ENCODE results near the gene PAX5.
"Not testable (repeated sequence)": the region's sequence is repeated elsewhere in the genome, so short reads cannot be mapped to it uniquely, and the experiment has no call there.

Gene PAX5

DNA sequence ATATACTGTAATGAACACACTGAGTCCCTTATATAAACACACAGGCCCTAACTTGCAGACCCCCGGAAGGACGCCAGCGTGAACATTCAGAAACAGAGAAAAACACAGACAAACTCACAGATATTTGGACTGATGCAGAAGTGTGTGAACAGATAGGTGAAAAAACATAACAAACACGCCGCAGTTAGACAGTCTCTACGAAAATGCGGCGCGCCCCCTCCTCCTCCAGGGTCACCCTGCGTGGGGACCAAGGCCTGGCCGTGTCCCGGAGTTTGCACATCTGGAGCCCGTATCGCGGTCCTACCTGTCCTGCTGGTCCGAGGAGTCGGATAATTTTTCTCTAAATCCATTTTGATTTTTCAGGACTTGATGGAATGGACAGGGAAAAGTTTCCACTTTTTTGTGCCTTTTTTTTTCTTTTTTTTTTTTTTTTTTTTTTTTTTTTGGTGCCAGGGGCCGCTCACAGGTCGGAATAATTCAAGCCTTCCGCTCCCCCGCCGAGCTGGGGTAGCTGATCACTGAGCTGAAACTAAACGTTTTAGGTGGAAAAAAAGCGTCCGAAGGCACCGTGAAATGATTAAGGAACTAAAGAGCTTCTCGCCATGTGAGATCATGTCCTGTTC is at the start of gene PAX5:
TSS of gene PAX5 (minus strand) at position 587 of the 623 bp plus-strand sequence. CDS start at position 350, 237 bp downstream.
- DNase-seq: peak; percentile 39

DNA sequence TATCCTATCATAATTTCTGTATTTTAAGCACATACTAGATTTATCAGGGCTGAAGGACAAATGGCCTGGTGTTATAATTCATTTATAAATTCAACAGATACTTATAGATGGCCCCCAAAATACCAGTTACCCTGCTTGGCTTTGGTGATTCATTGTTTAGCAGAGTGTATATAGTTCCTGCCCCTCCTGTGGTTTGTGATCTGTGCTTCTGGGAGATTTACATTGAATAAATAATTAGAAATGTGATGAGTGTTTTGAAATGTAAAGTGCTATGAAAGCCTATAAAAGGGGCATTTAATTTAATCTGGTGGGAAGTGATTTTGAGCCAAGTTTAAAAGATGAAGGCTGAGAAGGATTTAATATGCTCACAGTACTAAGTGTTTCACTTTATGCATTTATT is 49.6 kb upstream of the PAX5 start:
- DNase-seq: no peak

DNA sequence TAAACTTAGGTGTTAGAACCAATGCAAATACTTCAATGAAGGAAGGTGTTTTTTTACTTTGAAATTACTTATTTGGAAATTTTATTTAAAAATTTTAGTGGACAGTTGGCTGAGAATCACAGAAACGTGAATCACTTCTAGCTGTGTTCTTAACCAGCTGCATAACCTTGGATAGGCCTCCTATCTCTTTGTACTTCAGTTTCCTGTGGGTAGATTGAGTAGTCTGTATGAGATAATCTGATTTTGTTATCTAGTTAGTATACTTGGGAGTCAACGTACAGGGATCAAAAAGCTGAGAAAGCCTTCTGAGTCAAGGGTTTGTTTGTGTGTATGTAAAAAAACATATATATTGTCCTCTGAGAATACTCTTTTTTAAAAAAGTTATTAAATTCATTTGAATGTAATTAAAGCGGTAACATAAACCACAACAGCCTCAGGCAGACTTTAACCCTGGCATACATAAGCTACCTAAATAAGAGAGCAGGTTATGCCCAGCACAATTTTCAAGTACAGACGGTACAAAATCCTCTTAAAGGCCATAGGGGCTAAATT is 48.2 kb upstream of the PAX5 start:
- DNase-seq: peak; percentile 36

DNA sequence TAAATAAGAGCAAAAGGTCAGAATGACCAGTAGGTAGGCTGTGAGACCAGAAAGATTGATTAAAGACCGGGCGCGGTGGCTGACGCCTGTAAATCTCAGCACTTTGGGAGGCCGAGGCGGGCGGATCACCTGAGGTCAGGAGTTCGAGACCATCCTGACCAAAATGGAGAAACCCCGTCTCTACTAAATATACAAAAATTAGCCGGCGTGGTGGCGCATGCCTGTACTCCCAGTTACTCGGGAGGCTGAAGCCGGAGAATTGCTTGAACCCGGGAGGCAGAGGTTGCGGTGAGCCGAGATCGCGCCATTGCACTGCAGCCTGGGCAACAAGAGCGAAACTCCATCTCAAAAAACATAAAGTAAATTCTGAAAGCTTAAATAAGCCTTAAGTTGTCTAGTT is 47.4 kb upstream of the PAX5 start:
- not testable (repeated sequence) for DNase-seq

DNA sequence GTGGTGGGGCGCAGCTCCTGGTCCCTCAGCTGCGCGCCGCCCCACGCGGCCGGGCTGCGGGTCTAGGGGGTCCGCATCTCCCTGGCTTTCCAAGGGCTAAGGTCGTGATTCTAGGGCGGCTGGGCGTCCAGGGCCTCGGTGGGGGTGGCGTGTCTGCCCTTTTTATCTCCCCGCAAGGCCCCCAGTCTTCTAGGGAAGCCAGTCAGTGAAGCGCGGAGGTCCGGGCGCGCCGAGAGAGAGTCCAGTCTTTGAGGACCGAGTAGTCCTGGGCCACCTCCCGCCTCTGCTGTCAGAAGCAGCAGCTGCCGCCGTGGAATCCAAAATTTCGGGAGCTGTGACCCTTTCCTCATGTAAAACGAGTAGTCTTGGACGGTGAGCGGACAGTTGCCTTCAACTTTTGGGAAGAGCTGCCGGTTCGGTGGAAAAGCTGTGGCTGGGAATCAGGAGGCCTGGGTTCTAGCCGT is 46.1 kb upstream of the PAX5 start:
- peak; percentile 6 for DNase-seq

DNA sequence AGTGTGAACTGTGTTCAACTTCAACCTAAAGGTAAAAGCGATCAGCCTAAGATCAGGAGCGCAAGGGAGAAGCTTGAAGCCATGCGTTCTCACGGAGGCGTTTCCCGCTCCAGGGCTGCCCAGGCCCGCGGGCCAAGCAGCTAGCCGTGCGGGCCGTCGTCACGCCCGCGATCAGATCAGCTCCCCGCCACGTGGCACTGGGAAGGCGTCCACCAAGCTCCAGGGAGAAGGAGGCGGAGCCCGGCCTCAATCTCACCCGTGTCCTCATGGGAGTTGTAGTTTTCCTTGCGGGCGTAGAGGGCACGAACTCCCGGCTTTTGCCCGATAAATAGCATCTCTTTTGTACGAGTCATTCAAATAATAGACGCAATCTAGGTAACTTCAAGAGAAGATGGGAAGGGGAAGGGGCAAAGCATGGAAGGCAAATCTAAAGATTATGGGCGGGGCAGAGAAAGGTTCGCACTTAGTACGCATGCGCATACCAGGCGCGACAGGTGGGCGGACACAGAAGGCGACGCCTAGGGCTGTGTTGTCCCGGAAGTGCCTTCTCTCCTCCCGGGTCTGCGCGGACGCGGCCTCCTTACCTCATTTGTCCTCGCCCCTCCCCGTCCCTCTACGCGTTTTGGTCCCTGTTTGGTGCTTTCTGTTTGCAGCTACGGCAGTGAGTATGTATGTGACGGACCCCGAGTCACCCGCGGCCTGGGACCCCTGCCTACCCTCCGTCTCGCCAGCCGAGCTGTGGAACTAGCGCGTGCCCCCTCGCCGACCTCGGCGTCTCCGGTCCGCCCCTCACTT is 45.5 kb upstream of the PAX5 start:
- DNase-seq: peak; percentile 98

DNA sequence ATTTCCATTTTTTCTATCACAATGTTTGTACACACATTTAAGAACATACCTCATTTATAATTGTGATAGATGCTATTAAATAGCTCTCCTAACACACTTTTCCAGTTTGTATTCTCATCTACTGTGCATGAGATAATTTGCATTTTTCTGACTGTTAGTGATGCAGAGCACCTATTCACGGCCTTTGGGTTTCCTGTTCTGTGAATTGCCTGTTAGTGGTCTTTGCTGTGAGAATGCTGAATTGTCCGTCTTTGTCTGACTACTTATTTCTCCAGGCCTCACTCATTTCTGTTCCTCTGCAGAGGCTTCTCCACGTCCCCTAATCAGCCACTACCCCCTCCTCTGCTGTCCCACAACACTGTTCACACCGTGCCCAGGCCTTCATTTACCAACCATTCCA is 40.7 kb upstream of the PAX5 start:
- not testable (repeated sequence) for DNase-seq

DNA sequence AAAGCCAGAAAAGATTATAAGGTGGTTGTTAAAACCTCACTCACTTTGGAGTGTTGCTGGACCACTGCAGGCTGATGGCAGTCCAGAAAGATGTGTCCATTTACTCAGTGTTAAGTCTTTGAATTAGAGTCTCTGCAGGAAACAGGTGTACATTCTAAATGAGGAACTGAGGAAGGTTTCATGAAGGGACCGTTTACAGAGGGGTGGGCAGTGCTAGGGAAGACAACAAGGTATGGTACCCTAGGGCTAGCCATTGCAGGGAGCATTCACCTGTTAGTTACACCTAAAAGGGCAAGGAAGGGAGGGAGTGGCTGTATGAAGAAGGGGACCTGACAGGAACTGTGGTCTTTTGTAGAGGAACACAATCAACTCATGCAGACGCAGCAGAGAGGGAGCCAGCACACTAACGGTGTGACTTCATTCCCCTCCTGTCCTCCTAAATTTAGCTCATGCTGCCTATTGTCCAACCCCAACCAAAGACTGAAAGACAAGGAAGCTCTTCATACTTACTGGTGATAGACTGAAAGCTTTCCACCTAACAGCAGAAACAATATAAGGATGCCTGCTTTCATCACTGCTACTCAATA is 32.2 kb upstream of the PAX5 start:
- DNase-seq: no peak

DNA sequence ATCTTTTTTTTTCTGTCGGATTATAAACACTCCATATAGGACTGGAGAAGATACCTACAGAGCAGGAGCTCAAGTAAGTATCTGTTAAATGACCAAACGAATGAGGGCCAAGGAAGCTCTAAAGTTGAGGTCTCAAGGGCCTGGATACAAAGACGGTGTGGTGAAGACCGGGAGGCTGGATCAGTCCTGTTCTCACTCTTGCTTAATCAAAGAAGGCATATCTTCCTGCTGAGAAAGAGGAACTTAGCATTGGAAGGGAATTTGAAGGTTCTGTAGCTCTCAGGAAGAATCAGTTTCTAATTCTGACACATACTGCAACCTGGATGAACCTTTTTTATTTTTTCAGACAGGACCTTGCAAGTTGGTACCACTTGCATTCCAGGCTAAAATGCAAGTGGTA is 28.3 kb upstream of the PAX5 start:
- DNase-seq: peak; percentile 15

DNA sequence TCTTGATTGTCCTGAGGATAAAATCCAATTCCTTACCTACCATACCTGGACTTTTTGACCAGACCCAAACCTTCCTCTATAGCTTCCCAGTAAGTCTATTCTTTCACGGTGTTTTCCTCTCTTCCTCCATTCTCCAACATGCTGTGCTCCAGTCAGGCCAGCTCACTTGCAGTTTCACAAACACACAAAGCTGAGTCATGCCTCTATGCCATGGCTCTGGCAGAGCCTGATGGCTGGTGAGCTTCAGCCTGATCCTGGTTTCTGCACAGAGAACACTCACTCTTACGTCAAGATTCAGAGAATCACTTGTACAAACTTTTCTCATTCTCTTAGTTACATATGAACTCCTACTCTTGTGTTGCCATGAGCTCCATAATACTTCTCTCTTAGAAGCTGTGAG is 27.7 kb upstream of the PAX5 start:
- DNase-seq: peak; percentile 26

DNA sequence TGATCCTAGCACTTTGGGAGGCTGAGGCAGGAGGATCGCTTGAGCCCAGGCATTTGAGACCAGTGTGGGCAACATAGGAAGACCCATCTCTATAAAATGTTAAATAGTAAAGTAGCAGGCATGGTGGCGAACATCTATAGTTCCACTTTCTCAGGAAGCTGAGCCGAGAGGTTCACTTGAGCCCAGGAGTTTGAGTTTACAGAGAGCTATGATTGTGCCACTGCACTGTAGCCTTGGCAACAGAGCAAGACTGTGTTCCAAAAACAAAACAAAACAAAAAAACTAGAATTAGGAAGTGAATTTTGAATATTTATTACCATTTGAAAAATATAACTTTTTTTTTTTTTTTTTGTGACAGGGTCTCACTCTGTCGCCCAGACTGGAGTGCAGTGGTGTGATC is 26.8 kb upstream of the PAX5 start:
- no peak for DNase-seq

DNA sequence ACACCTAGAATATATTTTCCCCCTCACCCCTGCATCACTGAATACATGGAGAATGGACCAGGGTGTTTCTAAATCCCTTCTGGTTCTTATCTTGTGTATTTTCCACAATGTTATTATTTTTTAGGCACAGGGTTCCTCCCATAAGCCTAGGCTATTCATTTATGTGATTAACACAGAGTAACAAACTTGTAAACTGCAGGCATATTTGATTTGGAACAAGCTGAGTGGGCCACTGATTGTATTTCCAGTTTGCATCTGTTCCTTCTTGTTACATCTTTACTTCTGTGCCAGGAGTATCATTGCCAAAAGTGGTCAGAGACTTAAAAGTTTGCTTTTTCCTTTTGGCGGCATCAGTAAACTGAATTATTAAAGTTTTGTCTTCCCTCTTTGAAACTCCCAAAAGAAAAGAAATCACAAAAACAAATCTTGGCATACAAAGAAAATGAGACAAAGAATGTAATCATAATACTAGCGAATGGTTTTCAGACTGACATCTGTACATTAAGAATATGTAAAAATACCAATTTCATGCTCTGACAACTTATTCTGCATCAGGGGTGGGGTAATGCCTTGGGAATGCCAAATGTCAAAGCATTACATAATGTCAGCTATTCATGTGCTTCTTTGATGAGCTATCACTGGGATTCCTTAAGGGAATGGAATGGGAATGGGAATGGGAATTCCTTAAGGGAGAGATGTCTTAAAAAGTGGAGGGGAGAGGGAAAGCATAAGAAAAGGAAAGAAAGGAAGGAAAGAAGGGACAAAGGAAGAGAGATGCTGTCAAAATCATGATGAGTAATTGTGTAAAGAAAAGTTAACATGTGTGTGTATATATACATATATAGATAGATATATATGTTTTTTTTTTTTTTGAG is 22.2 kb upstream of the PAX5 start:
- DNase-seq: no peak

DNA sequence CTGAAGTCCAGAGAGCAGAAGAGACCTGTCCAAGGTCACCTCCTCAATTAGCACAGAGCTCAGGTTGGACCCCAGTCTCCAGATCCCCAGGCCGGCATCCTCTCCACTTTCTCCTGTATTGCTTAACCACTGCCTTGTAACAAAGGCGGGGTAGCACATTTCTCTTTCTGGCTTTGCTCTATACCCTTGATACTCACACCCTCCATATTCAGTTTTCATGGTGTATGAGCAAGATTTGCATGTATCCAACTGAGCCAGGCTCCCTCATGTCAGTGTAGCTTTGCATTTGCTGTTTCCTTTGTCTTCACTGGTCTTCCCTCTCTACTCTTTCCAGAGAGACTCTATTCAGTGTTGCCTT is 20.3 kb upstream of the PAX5 start:
- DNase-seq: not testable (repeated sequence)

DNA sequence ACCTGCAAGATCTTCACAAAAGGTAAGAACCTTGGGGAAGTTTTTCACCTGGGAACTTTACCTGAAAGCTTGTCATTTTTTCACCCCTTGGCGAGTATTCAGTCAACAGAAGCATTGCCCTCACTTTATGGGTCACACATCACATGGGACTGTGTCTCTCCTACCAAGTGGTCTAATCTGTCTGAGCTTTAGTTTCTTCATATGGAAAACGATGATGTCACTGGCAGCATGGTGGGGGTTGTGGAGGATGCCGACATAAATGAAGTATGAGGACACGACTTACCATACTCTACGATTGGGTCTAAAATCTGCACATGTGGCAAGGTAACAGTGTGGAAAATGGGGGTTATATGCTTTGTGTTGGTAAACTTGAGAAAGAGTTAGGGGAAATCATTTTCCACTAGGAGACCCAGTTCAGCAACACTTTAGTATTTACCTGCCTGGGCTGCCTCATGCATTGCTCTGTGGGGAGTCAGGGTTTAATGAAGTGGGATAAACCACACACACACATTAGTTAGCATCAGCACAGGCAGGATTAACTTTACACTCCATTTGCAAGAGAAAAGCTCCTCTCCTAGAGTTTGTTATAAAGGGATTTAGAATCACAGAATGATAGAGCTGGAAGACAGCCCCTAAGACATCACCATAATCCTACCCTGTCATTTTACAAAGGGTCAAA is 19.8 kb upstream of the PAX5 start:
- DNase-seq: no peak

DNA sequence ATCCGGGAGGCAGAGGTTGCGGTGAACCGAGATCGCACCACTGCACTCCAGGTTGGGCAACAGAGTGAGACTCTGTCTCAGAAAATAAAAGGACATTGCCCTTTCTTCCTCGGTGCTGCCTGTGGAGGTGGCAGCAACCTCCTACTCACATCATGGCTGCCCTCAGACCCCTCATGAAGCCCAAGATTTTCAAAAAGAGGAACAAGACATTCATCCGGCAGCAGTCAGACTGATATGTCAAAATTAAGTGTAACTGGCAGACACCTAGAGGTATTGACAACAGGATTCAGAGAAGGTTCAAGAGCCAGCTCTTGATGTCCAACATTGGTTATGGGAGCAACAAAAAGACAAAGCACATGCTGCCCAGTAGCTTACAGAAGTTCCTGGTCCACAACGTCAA is 12.6 kb upstream of the PAX5 start:
- no peak for DNase-seq

DNA sequence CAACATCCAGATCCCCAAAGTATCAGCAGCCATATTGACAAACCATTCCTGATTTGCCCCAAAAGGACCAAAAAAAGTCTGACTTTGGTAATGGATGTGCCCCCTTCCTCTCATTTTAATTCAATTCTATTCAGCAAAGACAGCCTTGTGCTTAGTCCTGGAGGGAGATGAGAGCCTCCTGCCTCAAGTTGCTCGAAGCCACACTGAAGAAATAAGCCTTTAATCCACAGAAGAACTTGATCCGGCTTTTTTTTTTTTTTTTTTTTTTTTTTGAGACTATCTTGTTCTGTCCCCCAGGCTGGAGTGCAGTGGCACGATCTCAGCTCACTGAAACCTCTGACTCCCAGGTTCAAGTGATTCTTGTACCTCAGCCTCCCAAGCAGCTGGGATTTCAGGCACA is 8.4 kb upstream of the PAX5 start:
- DNase-seq: no peak

DNA sequence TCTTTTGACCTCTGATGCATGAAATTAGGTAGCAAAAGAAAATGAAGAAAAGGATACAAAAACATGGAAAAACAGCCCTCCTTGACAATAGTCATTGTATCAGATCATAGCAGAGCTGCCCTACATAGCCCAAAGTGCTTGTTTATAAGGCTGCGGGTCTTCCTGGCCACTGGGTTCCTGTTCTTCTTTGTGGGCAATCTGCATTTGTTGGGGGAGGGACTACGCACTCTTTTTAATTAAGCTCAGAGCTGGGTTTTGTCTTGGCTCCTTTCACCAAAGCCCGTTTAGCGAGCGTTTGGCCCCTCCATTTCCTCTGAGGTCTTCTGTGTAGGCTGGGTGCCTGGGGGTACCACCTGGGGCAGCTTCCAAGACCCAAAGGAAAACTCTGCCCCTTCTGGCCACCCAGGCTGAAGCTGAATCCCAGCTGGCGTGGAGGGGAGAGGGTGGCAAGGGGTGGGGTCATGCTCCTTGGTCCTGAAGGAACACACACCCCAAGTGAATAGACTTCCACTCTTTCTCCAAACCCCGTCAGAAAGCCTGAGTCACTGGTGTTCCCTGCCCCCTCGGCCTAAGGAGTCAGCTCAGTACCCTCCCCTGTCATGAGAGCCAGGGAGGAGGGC is 6.5 kb upstream of the PAX5 start:
- DNase-seq: no peak

DNA sequence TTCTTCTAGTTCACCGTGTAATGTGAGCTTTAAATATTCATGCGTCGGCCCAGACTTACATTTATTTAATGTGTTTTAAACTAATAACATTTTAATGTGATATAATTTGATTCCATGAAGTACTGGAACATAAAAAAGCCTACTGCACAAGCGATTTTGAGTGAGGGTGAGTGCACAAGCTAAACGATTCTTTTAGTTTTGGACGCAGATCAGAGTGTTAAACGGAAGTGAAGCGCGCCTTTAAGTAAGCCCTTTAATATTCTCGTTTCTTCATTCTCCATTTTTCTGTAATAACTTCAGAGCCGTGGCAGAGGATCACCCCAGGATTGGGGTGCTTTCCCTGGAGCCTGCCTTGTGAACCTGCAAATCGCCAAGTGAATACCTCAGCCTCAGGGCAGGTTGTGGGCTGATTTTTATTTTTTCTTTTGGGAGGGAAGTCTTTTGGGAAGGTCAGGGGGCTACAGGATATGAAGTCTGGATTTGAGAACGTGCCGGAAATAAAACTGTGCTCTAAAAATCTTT is 4.9 kb upstream of the PAX5 start:
- no peak for DNase-seq

DNA sequence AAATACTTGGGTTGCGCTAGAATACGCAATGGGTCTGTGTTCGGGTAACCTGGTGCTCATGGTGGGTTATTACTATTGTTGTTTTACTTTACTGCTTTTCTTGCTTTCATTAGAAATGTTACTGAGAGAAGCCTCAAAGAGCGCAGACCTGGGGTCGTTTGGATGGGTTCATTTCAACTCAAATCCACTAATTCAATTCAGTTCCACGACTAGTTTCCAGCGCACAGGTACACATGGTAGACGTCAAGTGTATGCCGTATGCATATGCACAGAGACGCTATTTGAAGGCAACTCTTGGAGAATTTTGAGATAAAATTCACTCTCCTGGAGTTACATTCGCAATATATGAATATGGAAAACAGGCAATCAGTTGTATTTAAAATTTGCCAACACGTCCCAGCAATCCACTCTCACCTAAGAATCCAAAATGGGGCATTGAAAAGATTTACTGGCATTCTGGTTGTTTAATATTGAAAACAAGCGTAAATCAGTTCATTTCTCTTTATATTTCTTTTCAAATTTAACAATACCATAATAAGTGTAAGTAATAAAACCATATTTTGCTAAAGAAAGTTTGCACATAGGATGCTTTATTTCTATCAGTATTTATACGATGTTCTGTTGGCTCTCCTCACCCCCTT is 4.4 kb upstream of the PAX5 start:
- no peak for DNase-seq

DNA sequence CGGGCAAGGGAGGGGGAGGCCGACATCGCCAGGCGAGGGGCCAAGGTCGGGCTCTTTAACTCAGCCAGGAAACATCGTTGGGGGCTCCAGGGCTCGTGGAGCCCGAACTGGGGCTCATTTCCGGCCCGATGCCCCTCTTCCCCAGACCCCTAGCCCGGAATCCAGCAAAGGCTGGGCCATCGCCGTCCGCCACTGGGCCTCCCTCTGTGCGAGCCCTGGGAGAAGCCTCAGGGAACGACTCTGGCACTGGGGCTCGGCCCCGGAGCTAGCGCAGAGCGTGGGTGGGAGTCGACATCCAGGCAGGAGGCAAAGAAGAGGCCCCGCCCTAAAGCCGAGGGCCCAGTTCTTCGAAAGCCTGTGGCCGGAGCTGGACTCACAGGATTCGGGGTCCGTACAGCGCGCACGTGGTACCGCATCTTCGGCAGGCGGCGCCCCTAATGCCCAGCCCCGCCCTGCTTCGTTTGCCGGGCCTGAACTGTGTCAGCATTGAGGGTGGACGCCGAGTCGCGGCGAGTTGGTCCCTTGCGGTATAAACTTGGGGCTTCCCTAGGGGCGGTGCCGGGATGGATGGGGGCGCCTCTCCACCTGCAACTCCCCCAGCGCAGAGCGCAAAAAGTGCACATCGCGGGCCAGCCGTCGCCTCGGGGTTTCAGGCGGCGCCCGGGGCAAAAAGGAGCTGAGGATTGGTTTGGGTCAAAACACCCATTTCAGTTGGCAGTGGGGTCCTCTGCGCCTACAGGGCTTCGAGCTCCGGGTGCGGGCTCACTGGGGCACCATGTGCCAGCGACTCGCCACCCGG is 3.6 kb upstream of the PAX5 start:
- DNase-seq: no peak

Measured in hematopoietic multipotent progenitor cell treated with erythropoietin and hydrocortisone succinate and interleukin-3 and kit ligand, for 6 days (in vitro differentiated cells).